GM18505 (cell line): ENCODE results near the gene SDK1.
"Not testable (repeated sequence)": the region's sequence is repeated elsewhere in the genome, so short reads cannot be mapped to it uniquely, and the experiment has no call there.

Source experiments
- ATAC-seq: cut with Tn5 transposase; IDR thresholded peaks from one replicate; pipeline ENCODE4 v1.9.1; 2021; ENCODE audit not compliant: unreplicated experiment
- POLR2A ChIP-seq: IDR thresholded peaks from 4 replicates; pipeline ENCODE4 v1.6.1; 2011; ENCODE audit warnings: borderline replicate concordance; ENCODE audit not compliant: insufficient read depth, insufficient read length; ENCODE audit errors: extremely low read depth

The SDK1 gene

GRCh38 chr7:4274286-4274685, 973.2 kb downstream of the SDK1 start:
- TF ChIP-seq POLR2A = no peak
- ATAC-seq = no peak

- no peak for ATAC-seq
- TF ChIP-seq POLR2A = no peak
Measured at GRCh38 chr7:4277936-4278335, 976.9 kb downstream of the SDK1 start.

GRCh38 chr7:4279216-4279615, 978.2 kb downstream of the SDK1 start:
- ATAC-seq = no peak
- TF ChIP-seq POLR2A = no peak

GRCh38 chr7:4281231-4281993, 980.4 kb downstream of the SDK1 start:
- ATAC-seq = no peak
- TF ChIP-seq POLR2A = no peak

GRCh38 chr7:4282434-4283223, 981.6 kb downstream of the SDK1 start:
- no peak for ATAC-seq
- no peak for TF ChIP-seq POLR2A

GRCh38 chr7:4286351-4286750, 985.3 kb downstream of the SDK1 start:
- TF ChIP-seq POLR2A = no peak
- no peak for ATAC-seq

- ATAC-seq = no peak
- TF ChIP-seq POLR2A = no peak
Measured at GRCh38 chr7:4288791-4289394, 987.8 kb downstream of the SDK1 start.

- ATAC-seq = no peak
- no peak for TF ChIP-seq POLR2A
Measured at GRCh38 chr7:4297165-4297917, 996.3 kb downstream of the SDK1 start.

- ATAC-seq = no peak
- TF ChIP-seq POLR2A = no peak
Measured at GRCh38 chr7:4297918-4298219, 996.8 kb downstream of the SDK1 start.

- no peak for TF ChIP-seq POLR2A
- ATAC-seq = no peak
Measured at GRCh38 chr7:4299431-4299830, 998.4 kb downstream of the SDK1 start.

GRCh38 chr7:4302203-4302905, 1001.3 kb downstream of the SDK1 start:
- TF ChIP-seq POLR2A = no peak
- no peak for ATAC-seq

GRCh38 chr7:4307316-4308204, 1006.5 kb downstream of the SDK1 start:
- no peak for ATAC-seq
- no peak for TF ChIP-seq POLR2A

- ATAC-seq = no peak
- no peak for TF ChIP-seq POLR2A
Measured at GRCh38 chr7:4308205-4308590, 1007.1 kb downstream of the SDK1 start.

- ATAC-seq = not testable (repeated sequence)
Measured at GRCh38 chr7:4313911-4314310, 1012.9 kb downstream of the SDK1 start.

- ATAC-seq = not testable (repeated sequence)
Measured at GRCh38 chr7:4314316-4314715, 1013.3 kb downstream of the SDK1 start.
